Measurements from ENCODE around the gene REPS2. TPM values are rescaled to one million over a fixed set of nuclear protein-coding genes. Genes with fewer than 3 reads are reported as not detected.

Gene REPS2
- total RNA-seq, 8 experiments from 2014 or later, result 1.1 to 14.7 (median 2.8) TPM

GRCh38 chrX:16971694-16972093 is 25.2 kb downstream of the REPS2 start:
- no peak for ATAC-seq (replicated peaks in 6 of 8)
- H3K4me3 ChIP-seq, result no peak overlapping the region
- no peak overlapping the region for H3K27ac ChIP-seq
- in situ Hi-C loops (cut with MboI; ENCODE audit: low pct_unique_long_range_greater_than_20kb in 2 of 9, low sequenced_read_pairs in 9 of 9, unreplicated experiment in 9 of 9), result no loop called here
- WGBS, 10 experiments, result 43 to 80% (median 50%) methylated on average over 1 to 2 of the region's 2 CpGs; no CpG with 5 or more reads in 5 of the 10 experiments
- H3K4me1 ChIP-seq (replicated peaks in 1 of 2), result no peaks in the 10 kb centered on the region

DNA sequence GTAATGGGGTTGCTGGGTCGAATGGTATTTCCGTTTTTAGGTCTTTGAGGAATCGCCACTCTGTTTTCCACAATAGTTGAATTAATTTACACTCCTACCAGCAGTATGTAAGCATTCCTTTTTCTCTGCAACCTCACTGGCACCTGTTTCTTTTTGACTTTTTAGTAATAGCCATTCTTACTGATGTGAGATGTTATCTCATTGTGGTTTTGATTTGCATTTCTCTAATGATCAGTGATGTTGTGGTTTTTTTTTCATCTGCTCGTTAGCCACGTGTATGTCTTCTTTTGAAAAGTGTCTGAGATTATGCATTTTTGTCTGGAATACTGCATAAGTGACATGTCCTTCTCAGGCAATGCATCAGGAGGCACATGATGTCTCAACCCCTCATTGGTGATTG is 28.8 kb downstream of the REPS2 start:
- no peak for ATAC-seq (replicated peaks in 6 of 8)
- no peaks in the 10 kb centered on the region for H3K4me1 ChIP-seq (replicated peaks in 1 of 2)
- WGBS, 10 experiments, result 0 to 87% (median 32%) methylated on average over 1 to 5 of the region's 5 CpGs; no CpG with 5 or more reads in 3 of the 10 experiments
- in situ Hi-C loops (cut with MboI; ENCODE audit: low pct_unique_long_range_greater_than_20kb in 2 of 9, low sequenced_read_pairs in 9 of 9, unreplicated experiment in 9 of 9), result no loop called here
- H3K27ac ChIP-seq, result no peak overlapping the region
- H3K4me3 ChIP-seq, result no peak overlapping the region

DNA sequence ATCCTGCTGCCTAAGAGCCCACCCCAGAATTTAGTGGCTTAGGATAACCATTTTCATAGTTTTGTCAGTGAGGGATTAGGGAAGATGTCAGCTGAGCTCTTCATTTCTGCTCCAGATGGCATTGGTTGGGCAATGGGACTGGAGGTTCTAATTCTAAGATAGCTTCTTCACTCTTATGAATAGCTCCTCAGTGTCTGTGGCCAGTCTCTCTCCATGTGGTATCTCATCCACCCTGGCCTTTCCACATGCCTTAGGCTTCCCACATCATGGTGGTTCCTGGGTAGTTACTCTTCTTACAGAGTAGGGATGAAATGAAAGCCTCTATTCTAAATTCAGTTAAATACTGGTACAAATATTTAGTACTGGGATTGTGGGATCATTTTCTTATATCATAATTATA is 31.3 kb downstream of the REPS2 start:
- in situ Hi-C loops (cut with MboI; ENCODE audit: low pct_unique_long_range_greater_than_20kb in 2 of 9, low sequenced_read_pairs in 9 of 9, unreplicated experiment in 9 of 9), result no loop called here

GRCh38 chrX:16978193-16978984 is 31.9 kb downstream of the REPS2 start:
- in situ Hi-C loops (cut with MboI; ENCODE audit: low pct_unique_long_range_greater_than_20kb in 2 of 9, low sequenced_read_pairs in 9 of 9, unreplicated experiment in 9 of 9), result no loop called here
- ATAC-seq (replicated peaks in 6 of 8), result no peak
- WGBS, 10 experiments, result 10 to 100% (median 68%) methylated on average over 1 to 3 of the region's 3 CpGs; no CpG with 5 or more reads in 3 of the 10 experiments
- no peak overlapping the region for H3K4me3 ChIP-seq
- no peaks in the 10 kb centered on the region for H3K4me1 ChIP-seq (replicated peaks in 1 of 2)
- no peak overlapping the region for H3K27ac ChIP-seq

More for the DNA sequence above, 31.3 kb downstream of the REPS2 start:
- no peak for ATAC-seq (replicated peaks in 6 of 8)
- Histone ChIP-seq H3K4me3 (no peak overlapping the region), H3K4me1 (replicated peaks in 1 of 2) (no peaks in the 10 kb centered on the region), H3K27ac (no peak overlapping the region)

DNA sequence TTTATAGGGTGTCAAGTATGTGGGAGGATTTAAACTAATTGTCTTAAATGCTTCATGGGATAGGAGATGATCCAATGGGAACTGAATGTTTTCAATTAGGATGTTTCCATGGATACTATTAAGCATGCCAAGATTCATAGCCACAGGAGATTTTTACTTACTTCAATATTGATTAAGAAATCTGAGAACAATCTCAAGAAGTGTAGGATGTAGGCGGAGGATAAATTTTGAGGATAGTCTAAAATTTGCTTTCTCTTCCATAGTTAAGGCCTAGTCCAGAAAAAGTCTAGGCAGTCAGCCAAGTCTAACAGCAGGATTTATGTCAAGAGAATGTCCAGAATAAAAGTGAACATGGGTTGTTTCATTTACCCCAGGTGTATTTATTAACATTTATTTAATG is 32.8 kb downstream of the REPS2 start:
- H3K4me1 ChIP-seq (replicated peaks in 1 of 2), result no peaks in the 10 kb centered on the region
- ATAC-seq (replicated peaks in 6 of 8), result no peak
- no peak overlapping the region for H3K27ac ChIP-seq
- H3K4me3 ChIP-seq, result no peak overlapping the region
- in situ Hi-C loops (cut with MboI; ENCODE audit: low pct_unique_long_range_greater_than_20kb in 2 of 9, low sequenced_read_pairs in 9 of 9, unreplicated experiment in 9 of 9), result no loop called here
- 67 to 100% (median 78%) methylated on average over 1 of the region's 1 CpG; no CpG with 5 or more reads in 7 of the 10 experiments for WGBS, 10 experiments

DNA sequence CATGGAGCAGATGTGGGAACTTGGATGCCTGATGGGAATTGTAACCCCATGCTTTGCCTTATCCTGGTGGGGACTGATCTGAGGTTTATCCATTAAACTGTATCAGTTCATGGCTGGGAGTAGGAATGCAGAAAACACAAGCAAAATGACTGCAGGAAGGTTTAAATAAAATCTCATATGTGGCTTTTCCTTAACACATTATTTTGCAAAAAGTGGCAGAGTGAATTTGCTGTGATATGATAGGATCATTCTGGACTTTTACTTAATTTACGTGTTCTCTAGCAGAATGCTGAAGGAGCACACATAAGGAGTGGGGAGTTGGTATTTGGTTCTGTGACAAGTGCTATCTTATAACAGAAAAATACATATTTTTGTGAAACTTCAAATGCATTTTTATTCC is 34.8 kb downstream of the REPS2 start:
- ATAC-seq (replicated peaks in 6 of 8), result no peak
- Histone ChIP-seq H3K4me1 (replicated peaks in 1 of 2) (no peaks in the 10 kb centered on the region), H3K27ac (no peak overlapping the region), H3K4me3 (no peak overlapping the region)
- in situ Hi-C loops (cut with MboI; ENCODE audit: low pct_unique_long_range_greater_than_20kb in 2 of 9, low sequenced_read_pairs in 9 of 9, unreplicated experiment in 9 of 9), result no loop called here
- WGBS, 10 experiments, result 40% methylated on average over 1 of the region's 1 CpG; no CpG with 5 or more reads in 9 of the 10 experiments

GRCh38 chrX:16981980-16982379 is 35.5 kb downstream of the REPS2 start:
- ATAC-seq (replicated peaks in 6 of 8), result no peak
- Histone ChIP-seq H3K4me3 (no peak overlapping the region), H3K4me1 (replicated peaks in 1 of 2) (no peaks in the 10 kb centered on the region), H3K27ac (no peak overlapping the region)
- in situ Hi-C loops (cut with MboI; ENCODE audit: low pct_unique_long_range_greater_than_20kb in 2 of 9, low sequenced_read_pairs in 9 of 9, unreplicated experiment in 9 of 9), result no loop called here

GRCh38 chrX:16983051-16983450 is 36.6 kb downstream of the REPS2 start:
- in situ Hi-C loops (cut with MboI; ENCODE audit: low pct_unique_long_range_greater_than_20kb in 2 of 9, low sequenced_read_pairs in 9 of 9, unreplicated experiment in 9 of 9), result no loop called here
- no peak for ATAC-seq (replicated peaks in 6 of 8)
- no peaks in the 10 kb centered on the region for H3K4me1 ChIP-seq (replicated peaks in 1 of 2)
- WGBS, 10 experiments, result 14 to 60% (median 38%) methylated on average over 1 of the region's 1 CpG; no CpG with 5 or more reads in 7 of the 10 experiments
- H3K4me3 ChIP-seq, result no peak overlapping the region
- H3K27ac ChIP-seq, result no peak overlapping the region

GRCh38 chrX:16985286-16985685 is 38.8 kb downstream of the REPS2 start:
- no peaks in the 10 kb centered on the region for H3K4me1 ChIP-seq (replicated peaks in 1 of 2)
- 0 to 80% (median 38%) methylated on average over 1 to 3 of the region's 3 CpGs; no CpG with 5 or more reads in 2 of the 10 experiments for WGBS, 10 experiments
- no peak overlapping the region for H3K27ac ChIP-seq
- ATAC-seq (replicated peaks in 6 of 8), result no peak
- in situ Hi-C loops (cut with MboI; ENCODE audit: low pct_unique_long_range_greater_than_20kb in 2 of 9, low sequenced_read_pairs in 9 of 9, unreplicated experiment in 9 of 9), result no loop called here
- H3K4me3 ChIP-seq, result no peak overlapping the region

DNA sequence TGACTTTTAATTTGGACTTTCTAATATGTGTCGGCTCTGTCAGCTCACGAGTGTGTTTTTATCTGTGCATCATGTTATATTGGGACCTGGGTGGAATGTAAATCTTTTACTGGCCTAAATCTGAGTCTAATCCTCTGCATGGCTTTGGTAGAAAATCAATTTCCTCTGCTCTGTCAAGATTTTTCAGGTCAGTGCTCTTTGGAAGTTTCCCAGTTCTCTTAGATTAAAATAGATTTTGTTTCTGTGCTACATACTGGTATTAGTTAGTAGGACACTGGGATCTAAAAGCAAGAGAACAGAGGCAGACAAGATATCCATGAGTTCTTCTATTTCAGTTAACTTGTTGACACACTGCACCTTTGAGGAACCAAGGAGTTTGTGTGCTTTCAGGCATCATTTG is 39.7 kb downstream of the REPS2 start:
- no peak overlapping the region for H3K4me3 ChIP-seq
- no peak overlapping the region for H3K27ac ChIP-seq
- 0 to 100% (median 57%) methylated on average over 2 of the region's 2 CpGs; no CpG with 5 or more reads in 5 of the 10 experiments for WGBS, 10 experiments
- H3K4me1 ChIP-seq (replicated peaks in 1 of 2), result no peaks in the 10 kb centered on the region
- ATAC-seq (replicated peaks in 6 of 8), result no peak
- in situ Hi-C loops (cut with MboI; ENCODE audit: low pct_unique_long_range_greater_than_20kb in 2 of 9, low sequenced_read_pairs in 9 of 9, unreplicated experiment in 9 of 9), result no loop called here

DNA sequence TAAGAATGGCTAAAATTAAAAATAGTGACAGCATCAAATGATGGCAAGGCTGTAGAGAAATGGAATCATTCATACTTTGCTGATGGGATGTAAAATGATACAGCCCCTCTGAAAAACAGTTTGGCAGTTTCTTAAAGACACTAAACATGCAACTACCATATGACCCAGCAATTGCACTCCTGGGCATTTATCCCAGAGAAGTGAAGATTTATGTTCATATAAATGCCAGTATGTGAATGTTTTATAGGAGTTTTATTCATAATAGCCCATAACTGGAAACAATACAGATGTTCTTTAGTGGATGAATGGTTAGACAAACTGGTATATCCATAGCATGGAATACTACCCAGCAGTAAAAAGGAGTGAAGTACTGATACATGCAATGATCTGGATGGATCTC is 43.3 kb downstream of the REPS2 start:
- no peak for ATAC-seq (replicated peaks in 6 of 8)
- in situ Hi-C loops (cut with MboI; ENCODE audit: low pct_unique_long_range_greater_than_20kb in 2 of 9, low sequenced_read_pairs in 9 of 9, unreplicated experiment in 9 of 9), result no loop called here
- no peak overlapping the region for H3K27ac ChIP-seq
- H3K4me1 ChIP-seq (replicated peaks in 1 of 2), result no peaks in the 10 kb centered on the region
- H3K4me3 ChIP-seq, result no peak overlapping the region

DNA sequence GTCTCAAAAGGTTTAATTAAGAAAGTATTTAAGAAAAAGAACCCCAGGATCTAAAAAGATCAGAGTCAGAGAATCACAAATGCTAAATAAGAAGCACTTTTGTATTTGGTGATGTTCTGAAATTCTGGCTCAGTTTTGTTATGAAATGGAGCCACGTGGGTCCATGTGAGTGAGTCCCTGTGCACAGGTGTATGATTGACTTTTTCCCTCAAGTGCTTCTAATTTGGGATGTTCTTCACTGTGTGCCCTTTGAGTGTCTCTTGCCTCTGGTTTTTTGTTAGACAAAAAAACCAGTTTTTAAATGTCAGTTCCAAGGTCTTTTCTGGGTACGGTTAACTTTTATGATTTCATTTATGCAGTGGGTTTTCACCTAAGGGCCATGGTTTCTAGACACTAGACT is 44.4 kb downstream of the REPS2 start:
- WGBS, 10 experiments, result 17 to 100% (median 83%) methylated on average over 1 to 2 of the region's 2 CpGs; no CpG with 5 or more reads in 5 of the 10 experiments
- no peak overlapping the region for H3K27ac ChIP-seq
- no peak for ATAC-seq (replicated peaks in 6 of 8)
- no peak overlapping the region for H3K4me3 ChIP-seq
- H3K4me1 ChIP-seq (replicated peaks in 1 of 2), result no peaks in the 10 kb centered on the region
- in situ Hi-C loops (cut with MboI; ENCODE audit: low pct_unique_long_range_greater_than_20kb in 2 of 9, low sequenced_read_pairs in 9 of 9, unreplicated experiment in 9 of 9), result no loop called here

- in situ Hi-C loops (cut with MboI; ENCODE audit: low pct_unique_long_range_greater_than_20kb in 2 of 9, low sequenced_read_pairs in 9 of 9, unreplicated experiment in 9 of 9), result no loop called here
- 50 to 80% (median 70%) methylated on average over 1 to 3 of the region's 3 CpGs; no CpG with 5 or more reads in 4 of the 10 experiments for WGBS, 10 experiments
- Histone ChIP-seq H3K27ac (no peak overlapping the region), H3K4me1 (replicated peaks in 1 of 2) (no peaks in the 10 kb centered on the region), H3K4me3 (no peak overlapping the region)
- ATAC-seq (replicated peaks in 6 of 8), result peak in 1 of 8 experiments; percentile 24
These were observed 46.0 kb downstream of the REPS2 start for GRCh38 chrX:16992445-16992844.

- H3K27ac ChIP-seq, result no peak overlapping the region
- WGBS, 10 experiments, result 15 to 67% (median 47%) methylated on average over 1 to 2 of the region's 2 CpGs; no CpG with 5 or more reads in 6 of the 10 experiments
- no peak overlapping the region for H3K4me3 ChIP-seq
- in situ Hi-C loops (cut with MboI; ENCODE audit: low pct_unique_long_range_greater_than_20kb in 2 of 9, low sequenced_read_pairs in 9 of 9, unreplicated experiment in 9 of 9), result no loop called here
- peak in 1 of 8 experiments; percentile 31 for ATAC-seq (replicated peaks in 6 of 8)
- H3K4me1 ChIP-seq (replicated peaks in 1 of 2), result no peaks in the 10 kb centered on the region
These were observed 46.5 kb downstream of the REPS2 start for GRCh38 chrX:16992951-16993350.

All from motor neuron (in vitro differentiated cells).